Measurements from ENCODE around the gene CFAP70. TPM values are rescaled to one million over a fixed set of nuclear protein-coding genes. Genes with fewer than 3 reads are reported as not detected.
"Not testable (repeated sequence)": the region's sequence is repeated elsewhere in the genome, so short reads cannot be mapped to it uniquely, and the experiment has no call there.

The CFAP70 gene
- polyA plus RNA-seq, 1 donor from 2014 or later = 5.8 TPM

- no peaks in the 10 kb centered on the region for H3F3A ChIP-seq (ENCODE audit: insufficient read depth, low read length, poor library complexity, severe bottlenecking)
- H3K9me3 ChIP-seq (ENCODE audit: low read length) = no peaks in the 10 kb centered on the region
- no peak overlapping the region for H3K4me2 ChIP-seq (ENCODE audit: low read length)
- H3K27me3 ChIP-seq (ENCODE audit: insufficient read depth, low read depth, low read length) = no peaks in the 10 kb centered on the region
- TF ChIP-seq, protein P1, sequence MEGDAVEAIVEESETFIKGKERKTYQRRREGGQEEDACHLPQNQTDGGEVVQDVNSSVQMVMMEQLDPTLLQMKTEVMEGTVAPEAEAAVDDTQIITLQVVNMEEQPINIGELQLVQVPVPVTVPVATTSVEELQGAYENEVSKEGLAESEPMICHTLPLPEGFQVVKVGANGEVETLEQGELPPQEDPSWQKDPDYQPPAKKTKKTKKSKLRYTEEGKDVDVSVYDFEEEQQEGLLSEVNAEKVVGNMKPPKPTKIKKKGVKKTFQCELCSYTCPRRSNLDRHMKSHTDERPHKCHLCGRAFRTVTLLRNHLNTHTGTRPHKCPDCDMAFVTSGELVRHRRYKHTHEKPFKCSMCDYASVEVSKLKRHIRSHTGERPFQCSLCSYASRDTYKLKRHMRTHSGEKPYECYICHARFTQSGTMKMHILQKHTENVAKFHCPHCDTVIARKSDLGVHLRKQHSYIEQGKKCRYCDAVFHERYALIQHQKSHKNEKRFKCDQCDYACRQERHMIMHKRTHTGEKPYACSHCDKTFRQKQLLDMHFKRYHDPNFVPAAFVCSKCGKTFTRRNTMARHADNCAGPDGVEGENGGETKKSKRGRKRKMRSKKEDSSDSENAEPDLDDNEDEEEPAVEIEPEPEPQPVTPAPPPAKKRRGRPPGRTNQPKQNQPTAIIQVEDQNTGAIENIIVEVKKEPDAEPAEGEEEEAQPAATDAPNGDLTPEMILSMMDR (IDR thresholded peaks at IDR 0.05; ENCODE audit: poor library complexity, severe bottlenecking) = no peak
- TF ChIP-seq REST (IDR thresholded peaks at IDR 0.05; ENCODE audit: borderline replicate concordance) (no peak), EP300 (conservative IDR thresholded peaks at IDR 0.05; ENCODE audit: poor library complexity, severe bottlenecking) (no peak), TAF1 (IDR thresholded peaks at IDR 0.05; ENCODE audit: low read depth) (no peak), SMC3 (conservative IDR thresholded peaks at IDR 0.05; ENCODE audit: poor library complexity) (no peak), EZH2 (IDR thresholded peaks at IDR 0.05; ENCODE audit: borderline replicate concordance, insufficient read depth, low read length, poor library complexity, severe bottlenecking) (no peak), MXI1 (conservative IDR thresholded peaks at IDR 0.05; ENCODE audit: poor library complexity, severe bottlenecking) (no peak), POLR2AphosphoS5 (IDR thresholded peaks at IDR 0.05) (no peak), RAD21 (conservative IDR thresholded peaks at IDR 0.05) (no peak)
- H4K20me1 ChIP-seq (ENCODE audit: insufficient read depth) = no peaks in the 10 kb centered on the region
- H3K36me3 ChIP-seq (ENCODE audit: insufficient read depth, low read length) = no peaks in the 10 kb centered on the region
- H3K79me2 ChIP-seq (replicated peaks; ENCODE audit: insufficient read depth, low read length) = no peaks in the 10 kb centered on the region
- H3K9me2 ChIP-seq (ENCODE audit: insufficient read depth, low read length) = no peaks in the 10 kb centered on the region
- H3K4me3 ChIP-seq (ENCODE audit: low read length) = no peak overlapping the region
- H2AFZ ChIP-seq (ENCODE audit: low read depth, low read length) = no peak overlapping the region
- H3K27ac ChIP-seq (ENCODE audit: low read length) = no peak overlapping the region
- H3K9ac ChIP-seq (ENCODE audit: low read length) = no peak overlapping the region
Measured at GRCh38 chr10:73398024-73398423, 39.4 kb upstream of the CFAP70 start.

DNA sequence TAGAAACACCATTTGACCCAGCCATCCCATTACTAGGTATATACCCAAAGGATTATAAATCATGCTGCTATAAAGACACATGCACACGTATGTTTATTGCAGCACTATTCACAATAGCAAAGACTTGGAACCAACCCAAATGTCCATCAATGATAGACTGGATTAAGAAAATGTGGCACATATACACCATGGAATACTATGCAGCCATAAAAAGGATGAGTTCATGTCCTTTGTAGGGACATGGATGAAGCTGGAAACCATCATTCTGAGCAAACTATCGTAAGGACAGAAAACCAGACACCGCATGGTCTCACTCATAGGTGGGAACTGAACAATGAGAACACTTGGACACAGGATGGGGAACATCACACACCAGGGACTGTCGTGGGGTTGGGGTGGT lies 35.7 kb upstream of the CFAP70 start:
- not testable (repeated sequence) for H3K79me2 ChIP-seq (replicated peaks; ENCODE audit: insufficient read depth, low read length); H3K4me3 ChIP-seq (ENCODE audit: low read length); H4K20me1 ChIP-seq (ENCODE audit: insufficient read depth); H3F3A ChIP-seq (ENCODE audit: insufficient read depth, low read length, poor library complexity, severe bottlenecking); H3K4me2 ChIP-seq (ENCODE audit: low read length); H3K9me3 ChIP-seq (ENCODE audit: low read length); H3K27me3 ChIP-seq (ENCODE audit: insufficient read depth, low read depth, low read length); H3K9me2 ChIP-seq (ENCODE audit: insufficient read depth, low read length); H2AFZ ChIP-seq (ENCODE audit: low read depth, low read length); H3K36me3 ChIP-seq (ENCODE audit: insufficient read depth, low read length); H3K9ac ChIP-seq (ENCODE audit: low read length); H3K27ac ChIP-seq (ENCODE audit: low read length)

DNA sequence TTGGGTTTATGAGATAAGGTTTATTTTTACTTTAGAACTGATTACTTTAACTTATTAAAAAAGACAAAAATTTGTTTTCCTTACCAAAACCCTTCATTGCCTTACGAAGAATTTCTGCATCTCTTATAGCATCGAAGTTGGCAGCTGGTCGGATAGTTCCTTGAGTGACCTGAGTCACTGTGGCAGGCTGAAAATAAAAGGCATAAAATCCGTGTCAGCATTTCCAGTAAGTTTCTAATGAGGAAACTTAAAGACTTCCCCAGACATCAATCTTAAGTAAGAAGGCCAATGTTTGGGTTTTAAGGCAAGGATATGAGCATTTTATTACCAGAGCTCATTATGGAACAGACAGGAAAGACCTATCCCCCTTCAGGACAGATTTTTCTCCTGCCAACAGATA lies 29.6 kb upstream of the CFAP70 start:
- Histone ChIP-seq H3K9me2 (ENCODE audit: insufficient read depth, low read length) (no peaks in the 10 kb centered on the region), H3K27me3 (ENCODE audit: insufficient read depth, low read depth, low read length) (no peaks in the 10 kb centered on the region), H3K27ac (ENCODE audit: low read length) (no peak overlapping the region), H3F3A (ENCODE audit: insufficient read depth, low read length, poor library complexity, severe bottlenecking) (no peaks in the 10 kb centered on the region), H4K20me1 (ENCODE audit: insufficient read depth) (no peaks in the 10 kb centered on the region), H3K79me2 (replicated peaks; ENCODE audit: insufficient read depth, low read length) (no peaks in the 10 kb centered on the region), H3K4me2 (ENCODE audit: low read length) (no peak overlapping the region), H3K9me3 (ENCODE audit: low read length) (no peaks in the 10 kb centered on the region), H2AFZ (ENCODE audit: low read depth, low read length) (no peak overlapping the region), H3K9ac (ENCODE audit: low read length) (no peak overlapping the region), H3K4me3 (ENCODE audit: low read length) (no peak overlapping the region), H3K36me3 (ENCODE audit: insufficient read depth, low read length) (no peaks in the 10 kb centered on the region)
- no peak for TF ChIP-seq TAF1 (IDR thresholded peaks at IDR 0.05; ENCODE audit: low read depth)
- no peak for TF ChIP-seq EP300 (conservative IDR thresholded peaks at IDR 0.05; ENCODE audit: poor library complexity, severe bottlenecking)
- no peak for TF ChIP-seq SMC3 (conservative IDR thresholded peaks at IDR 0.05; ENCODE audit: poor library complexity)
- TF ChIP-seq REST (IDR thresholded peaks at IDR 0.05; ENCODE audit: borderline replicate concordance) = no peak
- no peak for TF ChIP-seq RAD21 (conservative IDR thresholded peaks at IDR 0.05)
- TF ChIP-seq, protein P1 (IDR thresholded peaks at IDR 0.05; ENCODE audit: poor library complexity, severe bottlenecking) = no peak
- no peak for TF ChIP-seq MXI1 (conservative IDR thresholded peaks at IDR 0.05; ENCODE audit: poor library complexity, severe bottlenecking)
- no peak for TF ChIP-seq EZH2 (IDR thresholded peaks at IDR 0.05; ENCODE audit: borderline replicate concordance, insufficient read depth, low read length, poor library complexity, severe bottlenecking)
- no peak for TF ChIP-seq POLR2AphosphoS5 (IDR thresholded peaks at IDR 0.05)

Measured in neural cell (in vitro differentiated cells).